GM12891 (cell line): ENCODE measurements around the gene LHX6.

ENCODE experiments used
- DNase-seq: peaks from one replicate; pipeline ENCODE4 v3.0.0; 2011; ENCODE audit warnings: low spot score; ENCODE audit not compliant: insufficient read length
- FAIRE-seq: peaks from 2 replicates; lab custom pipeline; 2011; peaks lifted over from hg19 to GRCh38; lab: Jason Lieb, UNC
- PAX5 ChIP-seq: IDR thresholded peaks from 2 replicates; pipeline ENCODE4 v1.6.1; 2011; ENCODE audit warnings: low read length, moderate library complexity, mild to moderate bottlenecking; ENCODE audit not compliant: insufficient read depth, severe bottlenecking
- POLR2A ChIP-seq: IDR thresholded peaks from 2 replicates; pipeline ENCODE4 v1.6.1; 2011; ENCODE audit warnings: low read depth, low read length, control low read depth
- POLR2AphosphoS5 ChIP-seq: IDR thresholded peaks from 2 replicates; pipeline ENCODE4 v1.6.1; 2011; ENCODE audit warnings: low read depth, low read length, control low read depth
- POU2F2 ChIP-seq: IDR thresholded peaks from 2 replicates; pipeline ENCODE4 v1.6.1; 2011; ENCODE audit warnings: low read depth, mild to moderate bottlenecking, control low read depth, low read length, moderate library complexity
- SPI1 ChIP-seq: IDR thresholded peaks from 2 replicates; pipeline ENCODE4 v1.6.1; 2011; ENCODE audit warnings: low read depth, low read length, control low read depth
- TAF1 ChIP-seq: IDR thresholded peaks from 2 replicates; pipeline ENCODE4 v1.6.1; 2011; ENCODE audit warnings: low read depth, low read length, control low read depth

The LHX6 gene

DNA sequence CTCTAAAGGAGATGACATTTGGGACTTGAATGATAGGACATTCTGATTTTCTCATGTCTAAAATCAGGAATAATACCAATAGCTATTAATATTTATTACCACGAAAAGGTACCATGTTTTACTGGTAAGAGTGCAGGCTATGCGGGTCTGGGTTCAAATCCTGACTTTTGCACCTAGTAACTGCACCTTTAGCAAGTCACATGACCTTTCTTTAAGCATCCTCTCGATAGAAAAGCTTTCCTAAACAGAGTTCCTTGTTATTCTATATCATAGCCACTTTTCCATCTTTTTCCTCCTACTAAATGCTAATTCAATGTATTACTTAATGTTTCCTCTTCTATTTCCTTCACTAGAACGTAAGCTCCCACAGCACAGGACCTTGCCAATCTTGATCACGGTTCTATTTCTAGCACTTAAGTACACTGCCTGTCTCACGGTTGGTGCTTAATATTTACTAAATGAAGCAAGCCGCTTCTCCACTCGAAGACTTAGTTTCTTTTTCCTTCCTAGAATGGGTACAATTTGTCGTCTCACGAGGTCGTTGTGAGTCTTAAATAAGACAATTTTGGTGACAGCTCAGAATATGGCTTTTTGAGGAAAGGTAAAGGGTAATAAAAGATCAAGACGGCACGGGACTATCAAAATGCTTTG is 35.1 kb upstream of the LHX6 start:
- TF ChIP-seq PAX5 (no peak), POU2F2 (no peak), SPI1 (no peak), POLR2A (no peak), TAF1 (no peak), POLR2AphosphoS5 (no peak)
- DNase-seq = no peak
- FAIRE-seq = no peak

DNA sequence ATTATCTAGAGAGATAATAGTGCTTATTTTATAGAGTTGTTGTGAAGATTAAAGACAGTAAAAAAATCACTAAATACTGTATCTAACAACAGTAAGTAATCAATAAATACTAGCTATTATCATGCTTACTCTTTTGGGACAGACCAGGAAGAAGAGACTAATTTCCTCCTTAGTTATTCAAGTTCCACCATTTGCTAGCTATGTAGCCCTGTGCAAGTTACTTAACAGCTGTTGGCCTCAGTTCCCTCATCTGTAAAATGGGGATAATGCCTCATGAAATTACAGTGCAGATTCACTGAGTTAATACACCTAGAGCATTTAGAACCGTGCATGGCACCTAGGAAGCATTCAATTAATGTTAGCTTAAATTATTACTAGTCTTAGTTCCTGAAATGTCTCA is 33.3 kb upstream of the LHX6 start:
- DNase-seq (no peak), FAIRE-seq (no peak)
- TF ChIP-seq PAX5 (no peak), POLR2AphosphoS5 (no peak), POLR2A (no peak), SPI1 (no peak), TAF1 (no peak), POU2F2 (no peak)

DNA sequence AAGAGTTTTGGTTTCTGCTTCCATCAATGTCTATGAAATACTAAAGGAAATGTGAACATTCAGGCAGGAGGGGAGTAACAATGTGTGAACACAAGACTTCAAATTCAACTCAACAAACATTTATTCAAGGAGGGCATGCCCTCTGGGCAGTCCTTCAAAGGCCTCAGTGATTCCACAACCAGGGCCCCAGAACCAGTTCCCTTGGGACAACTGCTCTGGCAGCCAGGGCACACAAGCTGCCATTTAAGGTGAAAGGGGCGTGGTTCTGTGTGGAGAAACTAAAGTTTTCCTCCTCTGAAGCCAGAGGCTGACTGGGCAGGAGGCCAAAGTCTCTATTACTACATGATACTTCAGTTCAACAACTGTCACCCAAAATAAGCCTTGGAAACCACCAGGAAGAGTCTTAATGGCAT is 32.7 kb upstream of the LHX6 start:
- TF ChIP-seq POLR2AphosphoS5 (no peak), PAX5 (no peak), SPI1 (no peak), TAF1 (no peak), POU2F2 (no peak), POLR2A (no peak)
- DNase-seq = no peak
- no peak for FAIRE-seq

DNA sequence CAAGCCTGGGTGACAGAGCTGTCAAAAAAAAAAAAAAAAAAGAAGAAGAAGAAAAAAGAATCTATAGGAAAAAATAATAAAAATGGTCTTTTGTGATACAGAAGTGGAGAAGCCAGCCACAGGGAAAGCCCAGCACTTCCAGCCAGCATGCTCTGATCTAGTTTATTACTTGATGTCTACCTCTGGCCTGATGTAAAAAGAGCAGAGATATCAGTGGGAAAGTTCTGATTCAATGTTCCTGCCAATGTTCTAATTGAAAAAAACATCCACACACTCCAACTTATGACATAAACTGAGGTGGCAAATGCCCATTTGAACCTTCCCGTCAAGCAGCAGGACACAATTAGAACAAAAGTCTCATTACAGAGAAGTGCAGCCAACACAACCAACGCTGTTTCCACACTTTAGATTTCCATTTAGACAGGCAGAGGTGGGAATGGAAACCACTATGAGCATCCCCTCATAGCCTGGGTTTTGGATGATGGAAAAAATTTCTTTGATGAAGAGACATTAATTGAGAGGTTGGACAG is 30.2 kb upstream of the LHX6 start:
- FAIRE-seq (no peak), DNase-seq (no peak)
- no peak for TF ChIP-seq POLR2AphosphoS5
- no peak for TF ChIP-seq TAF1
- TF ChIP-seq POLR2A = no peak
- no peak for TF ChIP-seq SPI1
- no peak for TF ChIP-seq PAX5
- TF ChIP-seq POU2F2 = no peak

DNA sequence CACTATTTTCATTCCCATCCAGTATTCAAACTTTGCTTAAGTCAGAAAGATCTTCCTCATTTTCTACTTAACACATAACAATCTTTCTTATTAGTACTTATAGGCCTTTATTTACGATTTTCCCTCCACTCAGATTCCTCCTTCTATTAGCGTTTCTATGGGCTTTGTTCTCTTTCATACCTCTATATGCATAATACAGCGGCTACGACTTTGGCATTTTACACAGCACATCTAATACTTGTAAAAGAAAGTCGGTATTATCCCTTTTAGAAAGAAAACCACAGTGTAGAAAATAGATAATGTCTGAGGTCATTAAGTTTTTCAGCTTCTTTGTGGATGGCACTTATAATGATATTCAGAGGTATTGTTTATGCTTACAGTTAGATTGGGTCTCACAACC is 27.4 kb upstream of the LHX6 start:
- DNase-seq (no peak), FAIRE-seq (no peak)
- no peak for TF ChIP-seq PAX5
- no peak for TF ChIP-seq POU2F2
- TF ChIP-seq POLR2A = no peak
- TF ChIP-seq TAF1 = no peak
- TF ChIP-seq SPI1 = no peak
- TF ChIP-seq POLR2AphosphoS5 = no peak

DNA sequence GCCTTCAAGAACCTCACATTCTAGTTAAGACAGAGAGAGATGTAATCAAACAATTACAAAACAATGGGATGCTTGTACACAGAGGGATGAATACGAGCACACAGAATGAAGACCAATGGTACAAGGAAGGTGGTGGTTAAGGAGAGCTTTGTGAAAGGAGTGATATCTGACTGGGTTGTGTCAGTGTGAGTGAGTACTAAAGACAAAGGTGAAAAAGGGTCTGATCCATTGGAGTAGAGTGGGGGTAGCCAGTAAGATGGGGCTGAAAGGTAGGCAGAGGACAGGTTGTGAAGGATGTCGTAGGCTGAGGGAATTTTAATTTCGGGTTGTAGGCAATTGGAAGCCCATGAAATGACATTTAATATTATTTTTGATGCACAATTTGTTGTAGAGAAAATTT is 26.0 kb upstream of the LHX6 start:
- DNase-seq (no peak), FAIRE-seq (no peak)
- TF ChIP-seq SPI1 (no peak), PAX5 (no peak), POLR2AphosphoS5 (no peak), POU2F2 (no peak), POLR2A (no peak), TAF1 (no peak)

DNA sequence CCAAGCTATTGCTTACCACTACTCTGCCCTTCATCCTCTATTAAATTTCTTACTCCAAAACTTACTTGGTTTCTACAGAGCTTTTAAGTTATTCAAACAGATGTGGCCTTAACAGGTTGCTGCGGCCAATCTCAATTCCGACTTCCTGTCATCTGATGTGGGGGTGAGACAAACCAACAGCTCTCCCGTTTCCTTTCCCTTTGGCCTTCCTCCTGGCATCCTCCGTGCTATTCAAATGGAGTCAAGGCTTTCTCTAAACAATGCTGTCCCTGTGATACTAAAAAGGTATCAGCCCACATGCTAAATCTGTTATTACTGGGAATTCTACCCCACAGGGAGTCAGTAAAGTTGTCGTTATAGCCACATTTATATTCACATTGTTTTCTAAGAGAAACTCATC is 24.0 kb upstream of the LHX6 start:
- no peak for TF ChIP-seq POLR2AphosphoS5
- TF ChIP-seq SPI1 = no peak
- TF ChIP-seq POLR2A = no peak
- TF ChIP-seq POU2F2 = no peak
- TF ChIP-seq PAX5 = no peak
- TF ChIP-seq TAF1 = no peak
- FAIRE-seq (no peak), DNase-seq (no peak)

DNA sequence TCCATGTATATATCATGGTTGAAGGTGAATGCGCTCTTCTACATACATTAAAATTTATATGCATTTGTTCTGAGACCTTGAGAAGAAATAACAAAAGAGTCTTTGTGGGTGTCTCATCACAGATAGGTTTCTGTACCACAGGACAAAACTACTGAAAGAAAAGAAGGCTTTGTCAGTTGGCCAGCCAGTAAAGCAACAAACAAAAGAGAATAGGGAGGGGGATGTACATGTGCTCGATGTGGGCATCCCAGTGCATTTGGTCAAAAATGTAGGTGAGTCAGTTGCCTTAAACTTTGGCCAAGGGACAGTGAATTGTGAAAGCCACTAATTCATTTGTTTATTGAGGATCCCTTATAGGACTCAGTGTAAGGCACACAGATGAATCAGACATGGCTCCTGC is 22.6 kb upstream of the LHX6 start:
- no peak for TF ChIP-seq PAX5
- no peak for TF ChIP-seq POLR2A
- TF ChIP-seq POU2F2 = no peak
- DNase-seq (no peak), FAIRE-seq (no peak)

DNA sequence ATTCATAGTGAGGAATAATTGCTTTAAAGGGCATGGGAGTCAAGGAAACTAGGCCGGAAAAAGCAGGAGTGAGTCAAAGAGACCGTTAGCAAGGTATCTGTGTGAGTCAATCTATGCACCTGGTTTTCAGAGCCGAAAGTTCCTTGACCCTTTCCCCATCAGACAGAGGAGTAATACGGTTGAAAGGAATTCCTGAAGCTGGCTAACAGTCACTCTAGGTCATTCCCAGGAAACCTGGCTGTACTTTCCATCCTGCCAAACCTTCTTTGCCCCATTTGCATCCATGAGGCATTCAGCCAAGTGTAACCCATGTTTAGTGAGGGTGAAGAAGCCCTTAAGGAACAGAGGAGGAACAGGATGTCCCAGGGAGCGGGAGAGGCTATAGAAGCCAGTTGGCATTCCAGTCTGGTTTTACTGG is 19.7 kb upstream of the LHX6 start:
- FAIRE-seq (no peak), DNase-seq (no peak)
- TF ChIP-seq PAX5 (no peak), POLR2AphosphoS5 (no peak), TAF1 (no peak), POLR2A (no peak), POU2F2 (no peak), SPI1 (no peak)

DNA sequence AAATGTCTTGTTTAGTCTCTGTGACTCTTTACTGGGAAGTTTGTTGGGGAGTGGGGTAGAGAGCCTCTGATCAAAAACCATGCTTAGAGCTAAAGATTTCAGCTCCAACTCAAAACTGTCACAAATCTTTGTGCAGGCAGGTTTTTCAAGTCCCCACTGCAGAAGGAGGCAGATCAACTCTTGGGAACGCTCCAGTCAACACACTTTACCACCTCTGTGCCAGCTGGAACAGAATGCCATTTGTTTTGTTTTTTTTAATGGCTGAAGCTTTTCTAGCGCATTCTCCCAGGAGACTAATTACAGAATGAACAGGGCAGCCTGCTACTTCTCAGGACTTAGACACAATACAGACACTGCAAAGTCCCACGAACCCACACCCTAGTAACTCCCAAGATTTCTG is 17.9 kb upstream of the LHX6 start:
- no peak for TF ChIP-seq PAX5
- no peak for TF ChIP-seq SPI1
- no peak for TF ChIP-seq TAF1
- TF ChIP-seq POU2F2 = no peak
- no peak for TF ChIP-seq POLR2AphosphoS5
- TF ChIP-seq POLR2A = no peak
- FAIRE-seq (no peak), DNase-seq (no peak)
